ENCODE results near the gene PLA1A. TPM values are rescaled to one million over a fixed set of nuclear protein-coding genes. Genes with fewer than 3 reads are reported as not detected.
"Not testable (repeated sequence)": the region's sequence is repeated elsewhere in the genome, so short reads cannot be mapped to it uniquely, and the experiment has no call there.

The PLA1A gene
- total RNA-seq, 1 donor from 2014 or later = 1.6 TPM

- peak; percentile 82 for DNase-seq (ENCODE audit: low spot score)
Measured at GRCh38 chr3:119579366-119580066, 18.2 kb upstream of the PLA1A start, which contains the start of gene ADPRH. Gene ADPRH, plus strand, starts transcription at chr3:119579492. Its CDS starts 2,678 bp downstream, at chr3:119582170.

DNA sequence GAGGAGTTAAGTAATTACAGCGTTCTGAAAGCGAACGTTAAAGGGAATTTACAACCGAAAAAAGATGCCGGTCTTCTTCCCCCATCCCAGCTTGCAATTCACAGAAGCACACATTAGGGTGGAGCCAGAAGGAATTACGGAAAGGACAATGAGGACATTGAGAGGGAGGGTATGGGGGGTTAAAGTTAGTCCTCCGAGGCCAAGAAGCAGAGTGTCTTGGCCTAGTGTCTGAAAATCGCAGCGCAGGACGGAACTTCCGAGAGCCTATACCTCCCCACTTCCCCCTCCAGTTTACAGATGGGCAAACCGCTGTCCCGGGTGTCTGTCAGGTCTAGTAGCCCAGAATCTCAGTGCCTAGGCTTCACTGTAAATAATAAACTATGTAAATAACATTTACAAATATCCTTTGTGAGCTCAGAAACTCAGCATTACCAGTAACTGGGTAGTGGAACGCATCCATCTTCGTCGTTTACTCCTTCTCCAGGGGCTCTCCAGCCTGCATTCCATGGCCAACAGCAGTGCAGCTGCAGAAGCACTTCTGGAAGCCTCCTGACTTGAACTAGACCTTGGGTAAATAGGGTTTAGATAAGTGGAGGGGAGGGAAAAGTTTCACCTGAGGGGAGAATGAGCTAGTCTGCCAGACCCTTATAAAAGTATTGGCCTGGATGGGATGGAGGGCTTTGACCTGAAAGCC is 17.5 kb upstream of the PLA1A start:
- DNase-seq (ENCODE audit: low spot score) = no peak

GRCh38 chr3:119582178-119582577 is 15.5 kb upstream of the PLA1A start:
- no peak for DNase-seq (ENCODE audit: low spot score)

DNA sequence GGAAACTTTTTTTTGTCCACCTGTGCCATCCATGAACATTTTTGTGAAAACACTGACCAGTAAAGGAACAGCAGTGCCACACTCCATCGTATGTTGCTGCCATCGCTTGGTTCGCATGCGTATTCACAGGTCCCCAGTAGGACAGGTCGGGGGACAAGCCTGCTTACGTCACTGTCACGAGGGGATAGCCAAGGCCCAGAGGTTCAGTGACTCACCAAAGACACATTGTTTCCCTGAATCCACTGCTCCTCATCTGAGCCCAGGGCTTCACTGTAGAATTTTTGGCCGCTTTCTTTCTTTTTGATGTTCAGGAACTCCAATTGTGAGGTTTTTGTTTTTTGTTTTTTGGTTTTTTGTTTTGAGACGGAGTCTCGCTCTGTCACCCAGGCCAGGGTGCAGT is 12.5 kb upstream of the PLA1A start:
- no peak for DNase-seq (ENCODE audit: low spot score)

- no peak for DNase-seq (ENCODE audit: low spot score)
Measured at GRCh38 chr3:119585856-119586570, 11.7 kb upstream of the PLA1A start.

- no peak for DNase-seq (ENCODE audit: low spot score)
Measured at GRCh38 chr3:119586733-119587172, 10.9 kb upstream of the PLA1A start.

GRCh38 chr3:119588112-119588511 is 9.6 kb upstream of the PLA1A start:
- DNase-seq (ENCODE audit: low spot score) = no peak

- no peak for DNase-seq (ENCODE audit: low spot score)
Measured at GRCh38 chr3:119589102-119589773, 8.4 kb upstream of the PLA1A start.

- DNase-seq (ENCODE audit: low spot score) = no peak
Measured at GRCh38 chr3:119590706-119591105, 7.0 kb upstream of the PLA1A start.

DNA sequence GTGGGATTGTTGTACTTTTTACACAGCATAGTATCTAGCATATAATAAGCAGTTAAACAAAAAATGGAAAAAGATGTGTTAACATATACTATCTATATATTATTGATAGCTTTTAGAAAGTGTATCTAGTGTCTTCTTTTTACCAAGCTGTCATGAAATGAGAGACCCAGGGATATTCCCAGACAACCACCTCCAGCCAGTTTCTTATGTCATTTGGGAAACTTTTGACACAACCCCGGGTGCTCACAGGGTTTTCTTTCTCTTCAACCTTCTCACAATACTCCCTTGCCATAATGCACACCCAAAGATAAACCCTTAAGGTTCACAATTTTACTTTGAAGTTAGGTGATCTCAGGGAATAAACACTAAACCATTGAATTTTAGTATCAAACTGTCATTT is 4.8 kb upstream of the PLA1A start:
- DNase-seq (ENCODE audit: low spot score) = no peak

DNA sequence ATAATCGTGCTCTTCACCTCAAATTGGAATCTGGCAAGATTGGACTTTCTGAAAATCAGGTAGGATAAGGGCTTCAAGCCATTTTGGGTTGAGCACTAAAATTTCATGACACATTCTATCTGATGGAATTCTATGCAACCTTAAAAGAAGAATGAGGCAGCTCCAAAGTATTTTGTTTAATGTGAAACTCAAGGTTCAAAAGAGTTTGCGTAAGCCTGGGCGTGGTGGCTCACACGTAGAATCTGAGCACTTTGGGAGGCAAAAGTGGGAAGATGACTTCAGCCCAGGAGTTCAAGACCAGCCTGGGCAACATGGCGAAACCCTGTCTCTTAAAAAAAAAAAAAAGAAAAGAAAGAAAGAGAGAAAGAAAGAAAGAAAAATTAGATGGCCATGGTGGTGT is 3.6 kb upstream of the PLA1A start:
- no peak for DNase-seq (ENCODE audit: low spot score)

DNA sequence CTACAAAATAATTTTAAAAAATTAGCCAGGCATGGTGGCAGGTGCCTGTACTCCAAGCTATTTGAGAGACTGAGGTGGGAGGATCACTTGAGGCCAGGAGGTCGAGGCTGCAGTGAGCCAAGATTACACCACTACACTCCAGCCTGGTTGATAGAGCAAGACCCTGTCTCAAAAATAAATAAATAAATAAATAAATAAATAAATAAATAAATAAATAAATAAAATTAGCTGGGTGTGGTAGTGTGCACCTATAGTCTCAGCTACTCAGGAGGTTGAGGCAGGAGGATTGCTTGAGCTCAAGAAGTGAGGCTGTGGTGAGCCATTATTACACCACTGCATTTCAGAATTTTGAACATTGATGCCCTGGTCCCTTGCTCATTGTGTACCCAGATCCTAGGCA is 2.8 kb upstream of the PLA1A start:
- not testable (repeated sequence) for DNase-seq (ENCODE audit: low spot score)

DNA sequence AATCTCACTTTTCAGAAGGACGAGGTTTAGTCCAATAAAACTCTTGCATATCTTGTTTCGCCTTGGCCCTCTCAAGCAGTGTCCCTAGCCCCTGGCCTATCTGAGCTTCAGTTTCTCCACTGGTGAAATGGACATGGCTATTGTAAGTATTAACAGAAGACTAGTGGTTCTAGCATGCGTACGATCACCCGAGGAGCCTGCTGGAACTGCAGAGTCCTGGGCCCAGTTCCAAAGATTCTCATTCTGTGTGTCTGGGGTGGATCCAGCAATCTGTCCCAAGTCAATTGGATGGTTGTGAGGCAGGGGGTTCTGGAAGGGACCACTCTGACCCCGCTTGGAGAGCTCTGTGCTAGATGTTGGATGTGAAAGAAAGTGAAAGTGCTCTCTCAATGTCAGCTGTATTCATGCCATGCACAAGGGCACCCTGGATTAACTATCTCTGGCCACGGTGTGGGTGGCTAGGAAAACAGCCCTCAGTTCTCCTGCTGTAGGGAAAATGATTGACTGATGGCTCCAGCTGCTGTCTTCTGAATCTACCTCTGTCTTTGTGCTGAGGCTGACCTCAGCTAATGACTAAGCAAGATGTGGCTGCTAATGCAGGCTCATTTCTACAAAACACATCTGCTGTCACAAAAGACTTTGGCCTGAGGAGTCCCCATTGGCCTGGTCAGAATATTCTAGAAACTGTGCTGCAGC is 1.9 kb upstream of the PLA1A start:
- DNase-seq (ENCODE audit: low spot score) = no peak

DNA sequence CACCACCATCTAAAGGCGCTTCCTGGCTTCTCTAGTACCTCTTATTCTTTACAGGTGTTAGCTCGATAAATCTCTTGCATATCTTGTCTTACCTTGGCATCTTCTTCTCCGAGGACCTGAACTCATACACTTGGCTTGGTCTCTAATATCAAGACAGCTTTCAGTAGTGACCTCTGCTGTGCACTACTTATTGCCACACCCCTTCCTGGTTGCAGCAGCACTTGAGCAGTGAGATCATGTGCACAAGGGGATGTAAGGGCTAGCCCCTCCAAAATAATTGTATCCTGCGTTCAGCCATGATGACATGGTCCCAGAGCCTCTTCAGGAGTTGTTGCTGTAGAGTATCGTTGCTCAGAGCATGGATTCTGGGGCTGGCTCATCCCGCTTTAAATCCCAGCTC is 1.3 kb upstream of the PLA1A start:
- no peak for DNase-seq (ENCODE audit: low spot score)

DNA sequence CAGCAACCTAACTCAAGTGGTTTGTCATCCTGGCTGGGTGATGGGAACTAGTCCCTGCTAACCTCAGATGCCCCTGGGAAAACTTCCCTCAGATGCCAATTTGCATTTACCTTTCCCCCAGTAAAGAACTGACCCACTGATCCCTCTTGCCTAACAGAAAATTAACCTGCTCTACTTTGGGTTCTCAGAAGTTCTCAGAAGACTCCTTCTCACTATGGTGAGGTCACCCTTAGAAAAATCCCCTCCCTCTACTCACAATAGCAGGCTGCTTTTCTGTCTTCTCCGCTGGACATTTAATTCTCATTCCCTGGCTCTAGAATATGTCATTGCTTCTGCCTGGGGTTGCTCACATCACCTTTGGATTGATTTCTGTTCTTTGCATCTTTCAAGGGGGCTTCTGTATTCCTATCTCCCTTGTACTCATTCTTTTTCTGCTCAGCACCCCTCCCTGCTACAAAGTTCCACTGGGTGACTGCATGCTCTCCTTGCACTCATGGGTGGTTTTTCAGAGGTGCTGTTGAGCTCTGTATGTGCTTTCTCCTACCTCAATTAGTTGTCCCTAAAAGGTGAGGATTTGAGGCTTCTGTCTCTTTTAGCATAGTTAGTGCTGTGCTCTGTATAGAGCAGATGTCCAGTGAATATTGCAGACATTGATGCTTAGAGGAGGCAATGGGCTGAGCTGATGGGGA is 869 bp downstream of the PLA1A start:
- DNase-seq (ENCODE audit: low spot score) = no peak

GRCh38 chr3:119599558-119600174 is 2.0 kb downstream of the PLA1A start:
- no peak for DNase-seq (ENCODE audit: low spot score)

DNA sequence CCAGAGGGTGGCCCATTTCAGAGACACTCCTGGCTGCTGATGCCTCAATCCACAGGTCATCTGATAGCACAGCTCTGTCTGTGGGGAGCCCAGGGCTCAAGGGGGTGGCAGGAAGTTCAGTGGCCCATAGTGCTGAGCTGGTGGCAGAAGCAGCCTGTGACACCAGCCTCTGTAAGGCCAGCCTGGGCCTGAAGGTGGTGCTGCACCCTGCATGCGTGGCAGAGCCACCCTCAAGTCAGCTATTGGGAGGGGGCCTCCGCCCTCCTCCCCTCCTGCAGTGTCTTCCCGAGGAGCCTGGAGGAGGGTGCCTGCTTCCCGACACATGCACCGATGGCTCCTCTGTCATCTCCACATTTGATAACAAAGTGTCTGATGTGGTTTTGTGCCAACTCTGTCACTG is 3.0 kb downstream of the PLA1A start:
- DNase-seq (ENCODE audit: low spot score) = no peak

- DNase-seq (ENCODE audit: low spot score) = no peak
Measured at GRCh38 chr3:119601154-119601553, 3.5 kb downstream of the PLA1A start.

DNA sequence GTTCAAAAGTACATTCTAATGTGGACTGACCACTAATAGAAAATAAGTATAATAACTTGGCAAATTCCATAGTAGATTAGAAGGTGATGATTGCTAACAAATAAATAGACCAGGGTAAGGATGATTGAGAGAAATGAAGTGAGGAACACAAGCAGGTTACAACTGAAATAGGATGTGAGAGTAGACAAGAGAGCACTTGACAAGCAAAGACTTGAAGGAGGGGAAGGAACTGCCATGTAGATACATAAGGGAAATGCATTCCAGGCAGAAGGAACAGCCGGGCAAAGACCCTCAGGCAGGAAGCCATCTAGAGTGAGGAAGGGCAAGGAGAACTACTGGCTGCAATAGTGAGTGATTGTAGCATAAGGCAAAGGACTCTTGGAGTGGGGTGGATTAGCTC is 5.0 kb downstream of the PLA1A start:
- no peak for DNase-seq (ENCODE audit: low spot score)

DNA sequence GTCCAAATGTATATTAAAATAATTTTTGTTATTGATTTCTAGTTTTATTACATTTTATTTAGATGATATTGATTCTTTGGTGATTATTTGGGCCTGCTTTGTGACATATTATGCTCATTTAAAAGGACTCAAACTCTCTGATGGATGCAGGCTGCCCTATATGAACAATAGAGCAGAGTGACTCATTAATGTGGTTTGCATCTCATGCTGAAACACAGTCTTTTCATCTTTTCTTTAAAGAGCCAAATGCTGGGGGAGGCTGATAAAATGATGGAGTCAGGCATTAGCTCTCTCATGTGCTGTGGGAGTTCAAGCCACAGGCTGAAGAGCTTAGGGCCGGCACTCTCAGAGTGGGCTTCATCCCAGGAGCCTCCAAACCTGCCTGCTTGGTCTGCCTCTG is 7.2 kb downstream of the PLA1A start:
- DNase-seq (ENCODE audit: low spot score) = no peak

All from ureter (tissue), 1 donor.